HEK293 (cell line): ENCODE results near the gene TEX2.
A peak's percentile ranks its signal among the peaks of the same experiment; 100 is the strongest.

Experiments used
- AEBP2 ChIP-seq: fragments of 450-650 bp; formaldehyde crosslinking; IDR thresholded peaks from 2 replicates; pipeline ENCODE4 v1.5.1; 2016; ENCODE audit warnings: missing biosample characterization, missing genetic modification characterization, borderline replicate concordance
- HOXA7 ChIP-seq: sonication (generic); formaldehyde crosslinking; IDR thresholded peaks from 2 replicates; pipeline ENCODE4 v1.8.1; 2022; ENCODE audit warnings: missing genetic modification reagents, borderline replicate concordance
- KLF8 ChIP-seq: fragments of 450-650 bp; formaldehyde crosslinking; IDR thresholded peaks from 2 replicates; pipeline ENCODE4 v1.5.1; 2016; ENCODE audit warnings: missing biosample characterization, missing genetic modification characterization
- PRDM6 ChIP-seq: fragments of 450-650 bp; formaldehyde crosslinking; IDR thresholded peaks from 2 replicates; pipeline ENCODE4 v1.5.1; 2017; ENCODE audit warnings: missing biosample characterization, missing genetic modification characterization
- REPIN1 ChIP-seq: fragments of 450-650 bp; formaldehyde crosslinking; IDR thresholded peaks from 2 replicates; pipeline ENCODE4 v1.5.1; 2017; ENCODE audit warnings: missing biosample characterization, missing genetic modification characterization, low read depth
- TRIM28 ChIP-seq: IDR thresholded peaks from 2 replicates; pipeline ENCODE4 v1.6.1; 2011; ENCODE audit warnings: low read length, control low read depth, borderline replicate concordance
- ZFHX2 ChIP-seq: fragments of 450-650 bp; formaldehyde crosslinking; conservative IDR thresholded peaks from 2 replicates; pipeline ENCODE4 v1.5.1; 2016; ENCODE audit warnings: missing biosample characterization, missing genetic modification characterization
- ZNF146 ChIP-seq: fragments of 450-650 bp; formaldehyde crosslinking; IDR thresholded peaks from 2 replicates; pipeline ENCODE4 v1.5.1; 2016; ENCODE audit warnings: missing biosample characterization, missing genetic modification characterization
- ZNF211 ChIP-seq: fragments of 450-650 bp; formaldehyde crosslinking; IDR thresholded peaks from 2 replicates; pipeline ENCODE4 v1.5.1; 2016; ENCODE audit warnings: low read depth, missing biosample characterization, missing genetic modification characterization
- ZNF221 ChIP-seq: fragments of 450-650 bp; formaldehyde crosslinking; IDR thresholded peaks from 2 replicates; pipeline ENCODE4 v1.5.1; 2017; ENCODE audit warnings: missing biosample characterization, missing genetic modification characterization, borderline replicate concordance
- ZNF311 ChIP-seq: fragments of 450-650 bp; formaldehyde crosslinking; IDR thresholded peaks from 2 replicates; pipeline ENCODE4 v1.5.1; 2017; ENCODE audit warnings: missing biosample characterization, missing genetic modification characterization, borderline replicate concordance
- ZNF391 ChIP-seq: fragments of 450-650 bp; formaldehyde crosslinking; IDR thresholded peaks from 2 replicates; pipeline ENCODE4 v1.5.1; 2016; ENCODE audit warnings: low read depth, missing biosample characterization, missing genetic modification characterization, borderline replicate concordance
- ZNF433 ChIP-seq: fragments of 450-650 bp; formaldehyde crosslinking; IDR thresholded peaks from 2 replicates; pipeline ENCODE4 v1.5.1; 2016; ENCODE audit warnings: missing biosample characterization, missing genetic modification characterization, low read depth
- ZNF510 ChIP-seq: fragments of 450-650 bp; formaldehyde crosslinking; IDR thresholded peaks from 2 replicates; pipeline ENCODE4 v1.5.1; 2018; ENCODE audit warnings: mild to moderate bottlenecking, missing genetic modification characterization, missing biosample characterization; ENCODE audit not compliant: insufficient replicate concordance
- ZNF596 ChIP-seq: fragments of 450-650 bp; IDR thresholded peaks from 2 replicates; pipeline ENCODE4 v1.5.0; 2018; ENCODE audit warnings: missing biosample characterization, mild to moderate bottlenecking, missing genetic modification characterization, moderate library complexity
- ZNF629 ChIP-seq: fragments of 450-650 bp; formaldehyde crosslinking; IDR thresholded peaks from 2 replicates; pipeline ENCODE4 v1.5.1; 2017; ENCODE audit warnings: missing biosample characterization, missing genetic modification characterization
- ZXDB ChIP-seq: fragments of 450-650 bp; formaldehyde crosslinking; IDR thresholded peaks from 2 replicates; pipeline ENCODE4 v1.5.1; 2016; ENCODE audit warnings: missing biosample characterization, missing genetic modification characterization
- TF ChIP-seq, protein P1 (sequence below): fragments of 450-650 bp; formaldehyde crosslinking; IDR thresholded peaks from 2 replicates; pipeline ENCODE4 v1.5.1; 2016; ENCODE audit warnings: missing biosample characterization, missing genetic modification characterization
- TF ChIP-seq, protein P2 (sequence below): IDR thresholded peaks from 2 replicates; pipeline ENCODE4 v1.6.1; 2011; ENCODE audit warnings: mild to moderate bottlenecking, low read depth, low read length, borderline replicate concordance
- TF ChIP-seq, protein P3 (sequence below): fragments of 450-650 bp; formaldehyde crosslinking; IDR thresholded peaks from 2 replicates; pipeline ENCODE4 v1.5.1; 2016; ENCODE audit warnings: missing biosample characterization, missing genetic modification characterization, borderline replicate concordance
- TF ChIP-seq, protein P4 (sequence below): fragments of 450-650 bp; formaldehyde crosslinking; IDR thresholded peaks from 2 replicates; pipeline ENCODE4; 2016; ENCODE audit warnings: missing biosample characterization, missing genetic modification characterization
- TF ChIP-seq, protein P5 (sequence below): fragments of 450-650 bp; formaldehyde crosslinking; IDR thresholded peaks from 2 replicates; pipeline ENCODE4 v1.5.1; 2016; ENCODE audit warnings: missing biosample characterization, missing genetic modification characterization

The TEX2 gene

DNA sequence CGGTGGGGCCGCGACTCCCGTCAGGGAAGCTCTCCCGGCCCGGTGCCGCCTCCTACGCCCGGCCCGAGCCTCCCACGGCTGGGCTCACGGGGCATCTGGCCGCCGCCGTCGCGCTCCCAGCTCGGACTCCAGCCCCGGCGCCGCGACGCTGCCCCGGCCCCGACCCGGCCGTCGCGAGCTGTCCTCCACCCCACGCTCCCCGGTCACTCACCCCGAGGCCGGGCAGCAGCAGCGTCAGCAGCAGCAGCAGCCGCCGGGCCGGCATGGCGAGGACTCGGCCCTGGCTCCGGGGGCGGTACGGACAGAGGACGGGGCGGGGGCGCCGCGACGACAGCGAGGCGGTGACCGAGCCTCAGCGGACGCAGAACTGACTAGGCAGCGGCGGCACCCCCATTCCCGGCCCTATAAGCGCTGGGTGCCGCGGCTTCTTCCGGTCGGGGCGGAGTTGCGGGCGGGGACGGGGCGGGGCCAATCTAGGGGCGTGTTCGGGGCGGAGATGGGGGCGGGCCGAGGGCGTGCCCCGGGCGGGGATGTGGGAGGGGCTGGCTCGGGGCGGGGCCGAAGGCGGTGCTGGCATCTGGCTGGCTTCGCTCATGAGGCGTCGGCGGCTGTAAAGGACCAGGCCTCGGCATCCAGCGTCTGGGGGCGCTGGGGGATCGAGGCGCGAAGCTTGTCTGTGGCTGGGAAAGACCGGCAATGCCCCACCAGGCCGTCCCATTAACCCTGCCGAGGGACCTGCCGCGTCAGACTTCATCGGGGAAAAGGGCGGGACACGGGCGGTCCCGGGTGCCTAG, 133.1 kb downstream of the TEX2 start, which contains the start of gene ERN1 (continued):
- TF ChIP-seq REPIN1 (tag by site-specific recombination) (no peak), KLF8 (tag by site-specific recombination) (peak; percentile 93), TRIM28 (no peak), ZNF596 (peak; percentile 35; the same call in 1 of the 2 replicates), ZNF629 (tag by site-specific recombination) (no peak; the same call in 1 of the 2 replicates), ZNF510 (tag by site-specific recombination) (no peak), ZXDB (tag by site-specific recombination) (peak; percentile 3; the same call in 1 of the 2 replicates), ZNF221 (tag by site-specific recombination) (no peak), PRDM6 (no peak), HOXA7 (no peak), ZNF433 (tag by site-specific recombination) (no peak), ZNF146 (tag by site-specific recombination) (no peak), AEBP2 (tag by site-specific recombination) (no peak), ZNF391 (tag by site-specific recombination) (no peak), ZNF211 (no peak), ZNF311 (tag by site-specific recombination) (no peak), ZFHX2 (tag by site-specific recombination) (peak; percentile 81)
- TF ChIP-seq, protein P1, sequence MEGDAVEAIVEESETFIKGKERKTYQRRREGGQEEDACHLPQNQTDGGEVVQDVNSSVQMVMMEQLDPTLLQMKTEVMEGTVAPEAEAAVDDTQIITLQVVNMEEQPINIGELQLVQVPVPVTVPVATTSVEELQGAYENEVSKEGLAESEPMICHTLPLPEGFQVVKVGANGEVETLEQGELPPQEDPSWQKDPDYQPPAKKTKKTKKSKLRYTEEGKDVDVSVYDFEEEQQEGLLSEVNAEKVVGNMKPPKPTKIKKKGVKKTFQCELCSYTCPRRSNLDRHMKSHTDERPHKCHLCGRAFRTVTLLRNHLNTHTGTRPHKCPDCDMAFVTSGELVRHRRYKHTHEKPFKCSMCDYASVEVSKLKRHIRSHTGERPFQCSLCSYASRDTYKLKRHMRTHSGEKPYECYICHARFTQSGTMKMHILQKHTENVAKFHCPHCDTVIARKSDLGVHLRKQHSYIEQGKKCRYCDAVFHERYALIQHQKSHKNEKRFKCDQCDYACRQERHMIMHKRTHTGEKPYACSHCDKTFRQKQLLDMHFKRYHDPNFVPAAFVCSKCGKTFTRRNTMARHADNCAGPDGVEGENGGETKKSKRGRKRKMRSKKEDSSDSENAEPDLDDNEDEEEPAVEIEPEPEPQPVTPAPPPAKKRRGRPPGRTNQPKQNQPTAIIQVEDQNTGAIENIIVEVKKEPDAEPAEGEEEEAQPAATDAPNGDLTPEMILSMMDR (tag by site-specific recombination): no peak
- TF ChIP-seq, protein P2, sequence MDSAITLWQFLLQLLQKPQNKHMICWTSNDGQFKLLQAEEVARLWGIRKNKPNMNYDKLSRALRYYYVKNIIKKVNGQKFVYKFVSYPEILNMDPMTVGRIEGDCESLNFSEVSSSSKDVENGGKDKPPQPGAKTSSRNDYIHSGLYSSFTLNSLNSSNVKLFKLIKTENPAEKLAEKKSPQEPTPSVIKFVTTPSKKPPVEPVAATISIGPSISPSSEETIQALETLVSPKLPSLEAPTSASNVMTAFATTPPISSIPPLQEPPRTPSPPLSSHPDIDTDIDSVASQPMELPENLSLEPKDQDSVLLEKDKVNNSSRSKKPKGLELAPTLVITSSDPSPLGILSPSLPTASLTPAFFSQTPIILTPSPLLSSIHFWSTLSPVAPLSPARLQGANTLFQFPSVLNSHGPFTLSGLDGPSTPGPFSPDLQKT: no peak
- TF ChIP-seq, protein P3, sequence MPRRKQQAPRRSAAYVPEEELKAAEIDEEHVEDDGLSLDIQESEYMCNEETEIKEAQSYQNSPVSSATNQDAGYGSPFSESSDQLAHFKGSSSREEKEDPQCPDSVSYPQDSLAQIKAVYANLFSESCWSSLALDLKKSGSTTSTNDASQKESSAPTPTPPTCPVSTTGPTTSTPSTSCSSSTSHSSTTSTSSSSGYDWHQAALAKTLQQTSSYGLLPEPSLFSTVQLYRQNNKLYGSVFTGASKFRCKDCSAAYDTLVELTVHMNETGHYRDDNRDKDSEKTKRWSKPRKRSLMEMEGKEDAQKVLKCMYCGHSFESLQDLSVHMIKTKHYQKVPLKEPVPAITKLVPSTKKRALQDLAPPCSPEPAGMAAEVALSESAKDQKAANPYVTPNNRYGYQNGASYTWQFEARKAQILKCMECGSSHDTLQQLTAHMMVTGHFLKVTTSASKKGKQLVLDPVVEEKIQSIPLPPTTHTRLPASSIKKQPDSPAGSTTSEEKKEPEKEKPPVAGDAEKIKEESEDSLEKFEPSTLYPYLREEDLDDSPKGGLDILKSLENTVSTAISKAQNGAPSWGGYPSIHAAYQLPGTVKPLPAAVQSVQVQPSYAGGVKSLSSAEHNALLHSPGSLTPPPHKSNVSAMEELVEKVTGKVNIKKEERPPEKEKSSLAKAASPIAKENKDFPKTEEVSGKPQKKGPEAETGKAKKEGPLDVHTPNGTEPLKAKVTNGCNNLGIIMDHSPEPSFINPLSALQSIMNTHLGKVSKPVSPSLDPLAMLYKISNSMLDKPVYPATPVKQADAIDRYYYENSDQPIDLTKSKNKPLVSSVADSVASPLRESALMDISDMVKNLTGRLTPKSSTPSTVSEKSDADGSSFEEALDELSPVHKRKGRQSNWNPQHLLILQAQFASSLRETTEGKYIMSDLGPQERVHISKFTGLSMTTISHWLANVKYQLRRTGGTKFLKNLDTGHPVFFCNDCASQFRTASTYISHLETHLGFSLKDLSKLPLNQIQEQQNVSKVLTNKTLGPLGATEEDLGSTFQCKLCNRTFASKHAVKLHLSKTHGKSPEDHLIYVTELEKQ (tag by site-specific recombination): no peak
- TF ChIP-seq, protein P4, sequence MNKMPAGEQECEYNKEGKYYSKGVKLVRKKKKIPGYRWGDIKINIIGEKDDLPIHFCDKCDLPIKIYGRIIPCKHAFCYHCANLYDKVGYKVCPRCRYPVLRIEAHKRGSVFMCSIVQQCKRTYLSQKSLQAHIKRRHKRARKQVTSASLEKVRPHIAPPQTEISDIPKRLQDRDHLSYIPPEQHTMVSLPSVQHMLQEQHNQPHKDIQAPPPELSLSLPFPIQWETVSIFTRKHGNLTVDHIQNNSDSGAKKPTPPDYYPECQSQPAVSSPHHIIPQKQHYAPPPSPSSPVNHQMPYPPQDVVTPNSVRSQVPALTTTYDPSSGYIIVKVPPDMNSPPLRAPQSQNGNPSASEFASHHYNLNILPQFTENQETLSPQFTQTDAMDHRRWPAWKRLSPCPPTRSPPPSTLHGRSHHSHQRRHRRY (tag by site-specific recombination): no peak
- TF ChIP-seq, protein P5, sequence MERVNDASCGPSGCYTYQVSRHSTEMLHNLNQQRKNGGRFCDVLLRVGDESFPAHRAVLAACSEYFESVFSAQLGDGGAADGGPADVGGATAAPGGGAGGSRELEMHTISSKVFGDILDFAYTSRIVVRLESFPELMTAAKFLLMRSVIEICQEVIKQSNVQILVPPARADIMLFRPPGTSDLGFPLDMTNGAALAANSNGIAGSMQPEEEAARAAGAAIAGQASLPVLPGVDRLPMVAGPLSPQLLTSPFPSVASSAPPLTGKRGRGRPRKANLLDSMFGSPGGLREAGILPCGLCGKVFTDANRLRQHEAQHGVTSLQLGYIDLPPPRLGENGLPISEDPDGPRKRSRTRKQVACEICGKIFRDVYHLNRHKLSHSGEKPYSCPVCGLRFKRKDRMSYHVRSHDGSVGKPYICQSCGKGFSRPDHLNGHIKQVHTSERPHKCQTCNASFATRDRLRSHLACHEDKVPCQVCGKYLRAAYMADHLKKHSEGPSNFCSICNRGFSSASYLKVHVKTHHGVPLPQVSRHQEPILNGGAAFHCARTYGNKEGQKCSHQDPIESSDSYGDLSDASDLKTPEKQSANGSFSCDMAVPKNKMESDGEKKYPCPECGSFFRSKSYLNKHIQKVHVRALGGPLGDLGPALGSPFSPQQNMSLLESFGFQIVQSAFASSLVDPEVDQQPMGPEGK (tag by site-specific recombination): peak; percentile 47
